H1 (cell line): ENCODE data around the gene IQCM.
A peak's percentile ranks its signal among the peaks of the same experiment; 100 is the strongest.

Source experiments
- CEBPB ChIP-seq: IDR thresholded peaks from 2 replicates; pipeline ENCODE4 v1.6.1; 2012; ENCODE audit warnings: low read depth, low read length
- CTCF ChIP-seq, 3 experiments: IDR thresholded peaks; 1 replicate in 2 of 3; 2 replicates in 1 of 3; pipeline versions ENCODE4 v1.5.1 to v1.6.1; 2011; ENCODE audit warnings: low read length in 3 of 3, mild to moderate bottlenecking in 3 of 3, inconsistent platforms in 2 of 3, low read depth in 1 of 3, moderate library complexity in 1 of 3; ENCODE audit not compliant: insufficient read depth in 1 of 3; ENCODE audit errors: control extremely low read depth in 1 of 3
- EZH2 ChIP-seq: fragments of 200-600 bp; sonication (generic); IDR thresholded peaks from 2 replicates; pipeline ENCODE4 v1.7.1; 2012; ENCODE audit warnings: low read depth, mild to moderate bottlenecking, moderate library complexity, low read length, inconsistent platforms; ENCODE audit not compliant: severe bottlenecking
- POLR2A ChIP-seq, 2 experiments: IDR thresholded peaks; 1 replicate in 1 of 2; 2 replicates in 1 of 2; pipeline ENCODE4 v1.6.1; 2011; ENCODE audit warnings: low read depth in 2 of 2, low read length in 2 of 2, mild to moderate bottlenecking in 2 of 2; ENCODE audit errors: control extremely low read depth in 1 of 2
- POLR2AphosphoS5 ChIP-seq: IDR thresholded peaks from 2 replicates; pipeline ENCODE4 v1.6.1; 2011; ENCODE audit warnings: low read depth, low read length
- TAF1 ChIP-seq: IDR thresholded peaks from 2 replicates; pipeline ENCODE4 v1.6.1; 2011; ENCODE audit warnings: mild to moderate bottlenecking, low read depth, low read length
- TCF12 ChIP-seq: IDR thresholded peaks from 2 replicates; pipeline ENCODE4 v1.6.1; 2011; ENCODE audit warnings: low read depth, mild to moderate bottlenecking, low read length

GRCh38 chr4:149735796-149736195 lies 79.8 kb downstream of the IQCM start:
- TF ChIP-seq TAF1 (no peak), POLR2AphosphoS5 (no peak), CTCF (IDR thresholded peaks at IDR 0.05; ENCODE audit: control extremely low read depth in 1 of 3, insufficient read depth in 1 of 3, low read depth in 1 of 3, low read length in 3 of 3) (no peak), POLR2A (IDR thresholded peaks at IDR 0.05; ENCODE audit: control extremely low read depth in 1 of 2, low read depth in 2 of 2, low read length in 2 of 2) (no peak), TCF12 (no peak), CEBPB (peak; percentile 21; the same call in 1 of the 2 replicates), EZH2 (no peak)
